ENCODE results near the gene SHH. TPM values are rescaled to one million over a fixed set of nuclear protein-coding genes. Genes with fewer than 3 reads are reported as not detected.
"Not testable (repeated sequence)": the region's sequence is repeated elsewhere in the genome, so short reads cannot be mapped to it uniquely, and the experiment has no call there.

SHH gene
- total RNA-seq, 4 donors from 2014 or later = 7.7 to 16.2 (median 11.3) TPM

- 87 to 91% methylated on average over 20 of the region's 20 CpGs for WGBS, 2 donors
- no peak overlapping the region for H3K27ac ChIP-seq
- no peak for DNase-seq (ENCODE audit: low spot score in 2 of 2)
- no peaks in the 10 kb centered on the region for H3K9me3 ChIP-seq
- no peaks in the 10 kb centered on the region for H3K4me1 ChIP-seq
- H3K27me3 ChIP-seq = no peaks in the 10 kb centered on the region
- no peaks in the 10 kb centered on the region for H3K36me3 ChIP-seq
- TF ChIP-seq CTCF (IDR thresholded peaks at IDR 0.05) (no peak), POLR2A (IDR thresholded peaks at IDR 0.05) (no peak), EP300 (IDR thresholded peaks at IDR 0.05) (no peak)
- no peak overlapping the region for H3K4me3 ChIP-seq
Measured at GRCh38 chr7:155843426-155844018, 31.3 kb upstream of the SHH start.

- Histone ChIP-seq H3K9me3 (no peaks in the 10 kb centered on the region), H3K4me3 (no peak overlapping the region), H3K27ac (no peak overlapping the region), H3K4me1 (no peaks in the 10 kb centered on the region), H3K27me3 (no peaks in the 10 kb centered on the region), H3K36me3 (no peaks in the 10 kb centered on the region)
- 77 to 79% methylated on average over 21 of the region's 21 CpGs for WGBS, 2 donors
- no peak for DNase-seq (ENCODE audit: low spot score in 2 of 2)
- TF ChIP-seq CTCF (IDR thresholded peaks at IDR 0.05) (no peak), EP300 (IDR thresholded peaks at IDR 0.05) (no peak), POLR2A (IDR thresholded peaks at IDR 0.05) (no peak)
Measured at GRCh38 chr7:155842496-155843265, 30.4 kb upstream of the SHH start.

- H3K36me3 ChIP-seq = no peaks in the 10 kb centered on the region
- no peak overlapping the region for H3K4me3 ChIP-seq
- H3K27me3 ChIP-seq = no peaks in the 10 kb centered on the region
- TF ChIP-seq CTCF (IDR thresholded peaks at IDR 0.05) = no peak
- TF ChIP-seq POLR2A (IDR thresholded peaks at IDR 0.05) = no peak
- no peak for TF ChIP-seq EP300 (IDR thresholded peaks at IDR 0.05)
- no peaks in the 10 kb centered on the region for H3K4me1 ChIP-seq
- no peak for DNase-seq (ENCODE audit: low spot score in 2 of 2)
- H3K27ac ChIP-seq = no peak overlapping the region
- H3K9me3 ChIP-seq = no peaks in the 10 kb centered on the region
- WGBS, 2 donors = 91 to 92% methylated on average over 8 of the region's 8 CpGs
Measured at GRCh38 chr7:155840909-155841308, 28.6 kb upstream of the SHH start.

GRCh38 chr7:155840262-155840885 is 28.1 kb upstream of the SHH start:
- TF ChIP-seq CTCF (IDR thresholded peaks at IDR 0.05) = no peak
- no peak for TF ChIP-seq POLR2A (IDR thresholded peaks at IDR 0.05)
- no peak for TF ChIP-seq EP300 (IDR thresholded peaks at IDR 0.05)
- H3K4me3 ChIP-seq = no peak overlapping the region
- H3K9me3 ChIP-seq = no peaks in the 10 kb centered on the region
- DNase-seq (ENCODE audit: low spot score in 2 of 2) = no peak
- no peaks in the 10 kb centered on the region for H3K36me3 ChIP-seq
- no peaks in the 10 kb centered on the region for H3K4me1 ChIP-seq
- H3K27me3 ChIP-seq = no peaks in the 10 kb centered on the region
- 88 to 92% methylated on average over 21 of the region's 21 CpGs for WGBS, 2 donors
- no peak overlapping the region for H3K27ac ChIP-seq

GRCh38 chr7:155839461-155839860 is 27.2 kb upstream of the SHH start:
- WGBS, 2 donors = 85 to 90% methylated on average over 8 of the region's 8 CpGs
- Histone ChIP-seq H3K27me3 (no peaks in the 10 kb centered on the region), H3K27ac (no peak overlapping the region), H3K4me3 (no peak overlapping the region), H3K4me1 (no peaks in the 10 kb centered on the region), H3K9me3 (no peaks in the 10 kb centered on the region), H3K36me3 (no peaks in the 10 kb centered on the region)
- DNase-seq (ENCODE audit: low spot score in 2 of 2) = no peak
- TF ChIP-seq CTCF (IDR thresholded peaks at IDR 0.05) (no peak), POLR2A (IDR thresholded peaks at IDR 0.05) (no peak), EP300 (IDR thresholded peaks at IDR 0.05) (no peak)

GRCh38 chr7:155838312-155838711 is 26.0 kb upstream of the SHH start:
- H3K36me3 ChIP-seq; H3K9me3 ChIP-seq; DNase-seq (ENCODE audit: low spot score in 2 of 2); H3K27ac ChIP-seq; H3K4me1 ChIP-seq; H3K4me3 ChIP-seq; H3K27me3 ChIP-seq: not testable (repeated sequence)
- WGBS, 2 donors = 91 to 95% methylated on average over 12 of the region's 12 CpGs

Data from tibial nerve (tissue), 4 donors.